ENCODE measurements around the gene CLCN1. TPM values are rescaled to one million over a fixed set of nuclear protein-coding genes. Genes with fewer than 3 reads are reported as not detected.
"Not testable (repeated sequence)": the region's sequence is repeated elsewhere in the genome, so short reads cannot be mapped to it uniquely, and the experiment has no call there.

Gene CLCN1
- total RNA-seq, 1 donor from 2014 or later, result 4.7 TPM

GRCh38 chr7:143284591-143285469, 31.1 kb upstream of the CLCN1 start, which contains the start of gene TMEM139:
TMEM139 (plus strand) TSS chr7:143284958; CDS start chr7:143285958, 1,000 bp downstream.
- peak within 1 kb of the TSS in 1 of 3 donors; percentile 46 for H3K4me3 ChIP-seq (ENCODE audit: low read length in 3 of 3)
- H3K9ac ChIP-seq (ENCODE audit: low read depth in 1 of 3, low read length in 3 of 3), result no peak within 1 kb of the TSS

DNA sequence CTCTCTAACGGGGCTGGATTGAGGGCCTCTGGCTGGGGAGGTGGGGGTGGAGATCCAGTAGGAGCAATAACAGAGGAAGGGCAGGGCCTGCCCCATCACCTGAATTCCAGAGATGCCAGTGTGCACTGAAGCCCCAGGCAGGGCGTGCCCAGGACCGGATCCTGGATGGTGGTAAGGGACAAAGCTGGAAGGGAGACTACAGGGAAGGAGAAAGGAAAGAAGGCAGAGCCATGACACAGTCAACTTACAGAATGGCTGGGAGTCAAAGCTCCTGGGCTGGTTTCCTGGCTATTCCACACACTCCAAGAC, 30.5 kb upstream of the CLCN1 start:
- H3K4me1 ChIP-seq (ENCODE audit: control insufficient read depth in 3 of 3, insufficient read depth in 3 of 3, low read length in 3 of 3), result peaks cover 15 to 47% (median 22%) of the 10 kb centered on the region in 3 donors

More at GRCh38 chr7:143284591-143285469, 31.1 kb upstream of the CLCN1 start, which contains the start of gene TMEM139:
- no peaks in the 10 kb centered on the region for H3K36me3 ChIP-seq (ENCODE audit: control insufficient read depth in 3 of 3, insufficient read depth in 3 of 3, low read length in 3 of 3)
- H3K27me3 ChIP-seq (ENCODE audit: control insufficient read depth in 3 of 3, insufficient read depth in 3 of 3, low read length in 3 of 3), result no peaks in the 10 kb centered on the region
- peaks cover 18 to 42% (median 18%) of the 10 kb centered on the region in 3 donors for H3K4me1 ChIP-seq (ENCODE audit: control insufficient read depth in 3 of 3, insufficient read depth in 3 of 3, low read length in 3 of 3)
- H3K27ac ChIP-seq (ENCODE audit: low read depth, low read length), result peak within 1 kb of the TSS; percentile 28
- no peaks in the 10 kb centered on the region for H3K9me3 ChIP-seq (ENCODE audit: control insufficient read depth in 3 of 3, low read length in 3 of 3)

GRCh38 chr7:143285806-143286521, 29.9 kb upstream of the CLCN1 start:
- Histone ChIP-seq H3K9me3 (ENCODE audit: control insufficient read depth in 3 of 3, low read length in 3 of 3) (no peaks in the 10 kb centered on the region), H3K27ac (ENCODE audit: low read depth, low read length) (no peak overlapping the region), H3K9ac (ENCODE audit: low read depth in 1 of 3, low read length in 3 of 3) (no peak overlapping the region), H3K36me3 (ENCODE audit: control insufficient read depth in 3 of 3, insufficient read depth in 3 of 3, low read length in 3 of 3) (peaks cover 0 to 5% (median 0%) of the 10 kb centered on the region in 3 donors), H3K27me3 (ENCODE audit: control insufficient read depth in 3 of 3, insufficient read depth in 3 of 3, low read length in 3 of 3) (no peaks in the 10 kb centered on the region), H3K4me1 (ENCODE audit: control insufficient read depth in 3 of 3, insufficient read depth in 3 of 3, low read length in 3 of 3) (peaks cover 15 to 50% (median 25%) of the 10 kb centered on the region in 3 donors), H3K4me3 (ENCODE audit: low read length in 3 of 3) (no peak overlapping the region)

More for the DNA sequence above, 30.5 kb upstream of the CLCN1 start:
- Histone ChIP-seq H3K27me3 (ENCODE audit: control insufficient read depth in 3 of 3, insufficient read depth in 3 of 3, low read length in 3 of 3) (no peaks in the 10 kb centered on the region), H3K36me3 (ENCODE audit: control insufficient read depth in 3 of 3, insufficient read depth in 3 of 3, low read length in 3 of 3) (peaks cover 0 to 2% (median 0%) of the 10 kb centered on the region in 3 donors), H3K9me3 (ENCODE audit: control insufficient read depth in 3 of 3, low read length in 3 of 3) (no peaks in the 10 kb centered on the region), H3K4me3 (ENCODE audit: low read length in 3 of 3) (no peak overlapping the region), H3K27ac (ENCODE audit: low read depth, low read length) (no peak overlapping the region), H3K9ac (ENCODE audit: low read depth in 1 of 3, low read length in 3 of 3) (no peak overlapping the region)

DNA sequence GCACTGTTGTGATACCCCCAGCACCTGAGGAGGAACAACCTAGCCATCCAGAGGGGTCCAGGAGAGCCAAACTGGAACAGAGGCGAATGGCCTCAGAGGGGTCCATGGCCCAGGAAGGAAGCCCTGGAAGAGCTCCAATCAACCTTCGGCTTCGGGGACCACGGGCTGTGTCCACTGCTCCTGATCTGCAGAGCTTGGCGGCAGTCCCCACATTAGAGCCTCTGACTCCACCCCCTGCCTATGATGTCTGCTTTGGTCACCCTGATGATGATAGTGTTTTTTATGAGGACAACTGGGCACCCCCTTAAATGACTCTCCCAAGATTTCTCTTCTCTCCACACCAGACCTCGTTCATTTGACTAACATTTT, 29.4 kb upstream of the CLCN1 start:
- no peaks in the 10 kb centered on the region for H3K9me3 ChIP-seq (ENCODE audit: control insufficient read depth in 3 of 3, low read length in 3 of 3)

GRCh38 chr7:143287339-143287934, 28.5 kb upstream of the CLCN1 start:
- peak overlapping the region; percentile 20 for H3K27ac ChIP-seq (ENCODE audit: low read depth, low read length)
- peaks cover 15 to 50% (median 25%) of the 10 kb centered on the region in 3 donors for H3K4me1 ChIP-seq (ENCODE audit: control insufficient read depth in 3 of 3, insufficient read depth in 3 of 3, low read length in 3 of 3)
- H3K9me3 ChIP-seq (ENCODE audit: control insufficient read depth in 3 of 3, low read length in 3 of 3), result no peaks in the 10 kb centered on the region
- peaks cover 4 to 9% (median 7%) of the 10 kb centered on the region in 3 donors for H3K36me3 ChIP-seq (ENCODE audit: control insufficient read depth in 3 of 3, insufficient read depth in 3 of 3, low read length in 3 of 3)
- peak overlapping the region; percentile 61 to 89 (median 75) for H3K4me3 ChIP-seq (ENCODE audit: low read length in 3 of 3)
- H3K27me3 ChIP-seq (ENCODE audit: control insufficient read depth in 3 of 3, insufficient read depth in 3 of 3, low read length in 3 of 3), result no peaks in the 10 kb centered on the region
- H3K9ac ChIP-seq (ENCODE audit: low read depth in 1 of 3, low read length in 3 of 3), result peak overlapping the region in 2 of 3 donors; percentile 5 to 69

More for the DNA sequence above, 29.4 kb upstream of the CLCN1 start:
- H3K4me3 ChIP-seq (ENCODE audit: low read length in 3 of 3), result no peak overlapping the region
- H3K9ac ChIP-seq (ENCODE audit: low read depth in 1 of 3, low read length in 3 of 3), result no peak overlapping the region
- peaks cover 15 to 50% (median 25%) of the 10 kb centered on the region in 3 donors for H3K4me1 ChIP-seq (ENCODE audit: control insufficient read depth in 3 of 3, insufficient read depth in 3 of 3, low read length in 3 of 3)
- peaks cover 0 to 5% (median 0%) of the 10 kb centered on the region in 3 donors for H3K36me3 ChIP-seq (ENCODE audit: control insufficient read depth in 3 of 3, insufficient read depth in 3 of 3, low read length in 3 of 3)
- no peak overlapping the region for H3K27ac ChIP-seq (ENCODE audit: low read depth, low read length)
- no peaks in the 10 kb centered on the region for H3K27me3 ChIP-seq (ENCODE audit: control insufficient read depth in 3 of 3, insufficient read depth in 3 of 3, low read length in 3 of 3)

GRCh38 chr7:143287935-143288826, 27.7 kb upstream of the CLCN1 start, which contains the start of gene CASP2:
CASP2 (plus strand) TSS chr7:143288351; CDS start chr7:143288456, 105 bp downstream.
- peak within 1 kb of the TSS; percentile 87 to 92 (median 90) for H3K9ac ChIP-seq (ENCODE audit: low read depth in 1 of 3, low read length in 3 of 3)
- peak within 1 kb of the TSS; percentile 83 for H3K27ac ChIP-seq (ENCODE audit: low read depth, low read length)
- H3K4me1 ChIP-seq (ENCODE audit: control insufficient read depth in 3 of 3, insufficient read depth in 3 of 3, low read length in 3 of 3), result peaks cover 15 to 50% (median 25%) of the 10 kb centered on the region in 3 donors
- H3K4me3 ChIP-seq (ENCODE audit: low read length in 3 of 3), result peak within 1 kb of the TSS; percentile 89 to 92 (median 91)
- H3K27me3 ChIP-seq (ENCODE audit: control insufficient read depth in 3 of 3, insufficient read depth in 3 of 3, low read length in 3 of 3), result no peaks in the 10 kb centered on the region
- H3K9me3 ChIP-seq (ENCODE audit: control insufficient read depth in 3 of 3, low read length in 3 of 3), result no peaks in the 10 kb centered on the region
- H3K36me3 ChIP-seq (ENCODE audit: control insufficient read depth in 3 of 3, insufficient read depth in 3 of 3, low read length in 3 of 3), result peaks cover 9 to 16% (median 12%) of the 10 kb centered on the region in 3 donors

GRCh38 chr7:143288836-143289235, 27.1 kb upstream of the CLCN1 start:
- H3K9ac ChIP-seq (ENCODE audit: low read depth in 1 of 3, low read length in 3 of 3), result peak overlapping the region; percentile 87 to 92 (median 90)
- H3K4me1 ChIP-seq (ENCODE audit: control insufficient read depth in 3 of 3, insufficient read depth in 3 of 3, low read length in 3 of 3), result peaks cover 15 to 45% (median 21%) of the 10 kb centered on the region in 3 donors
- no peaks in the 10 kb centered on the region for H3K27me3 ChIP-seq (ENCODE audit: control insufficient read depth in 3 of 3, insufficient read depth in 3 of 3, low read length in 3 of 3)
- H3K36me3 ChIP-seq (ENCODE audit: control insufficient read depth in 3 of 3, insufficient read depth in 3 of 3, low read length in 3 of 3), result peaks cover 15 to 23% (median 18%) of the 10 kb centered on the region in 3 donors
- H3K4me3 ChIP-seq (ENCODE audit: low read length in 3 of 3), result peak overlapping the region; percentile 89 to 92 (median 91)
- H3K27ac ChIP-seq (ENCODE audit: low read depth, low read length), result peak overlapping the region; percentile 83
- no peaks in the 10 kb centered on the region for H3K9me3 ChIP-seq (ENCODE audit: control insufficient read depth in 3 of 3, low read length in 3 of 3)

DNA sequence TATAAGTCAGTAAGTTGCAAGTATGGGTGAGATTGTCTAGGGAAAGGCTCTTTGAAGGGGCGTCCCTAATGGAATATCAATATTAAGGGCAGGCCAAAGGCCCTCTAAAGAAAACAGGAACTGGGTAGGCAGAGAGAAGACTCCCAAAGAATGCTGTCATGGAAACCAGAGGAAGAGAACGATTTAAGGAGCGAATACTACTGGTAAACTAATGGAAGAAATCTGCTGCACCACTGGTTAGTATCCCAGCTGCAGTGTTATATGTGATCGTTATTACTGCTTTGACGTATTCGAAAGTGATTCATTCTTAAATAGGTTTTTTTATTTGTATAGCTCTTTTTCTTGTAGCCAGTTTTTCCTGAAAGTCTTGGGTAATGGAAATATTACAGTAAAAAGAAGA, 26.5 kb upstream of the CLCN1 start:
- Histone ChIP-seq H3K27me3 (ENCODE audit: control insufficient read depth in 3 of 3, insufficient read depth in 3 of 3, low read length in 3 of 3) (no peaks in the 10 kb centered on the region), H3K4me3 (ENCODE audit: low read length in 3 of 3) (peak overlapping the region; percentile 89 to 92 (median 91)), H3K9ac (ENCODE audit: low read depth in 1 of 3, low read length in 3 of 3) (peak overlapping the region in 2 of 3 donors; percentile 87 to 92), H3K4me1 (ENCODE audit: control insufficient read depth in 3 of 3, insufficient read depth in 3 of 3, low read length in 3 of 3) (peaks cover 15 to 39% (median 17%) of the 10 kb centered on the region in 3 donors), H3K9me3 (ENCODE audit: control insufficient read depth in 3 of 3, low read length in 3 of 3) (no peaks in the 10 kb centered on the region), H3K36me3 (ENCODE audit: control insufficient read depth in 3 of 3, insufficient read depth in 3 of 3, low read length in 3 of 3) (peaks cover 20 to 28% (median 24%) of the 10 kb centered on the region in 3 donors), H3K27ac (ENCODE audit: low read depth, low read length) (no peak overlapping the region)

DNA sequence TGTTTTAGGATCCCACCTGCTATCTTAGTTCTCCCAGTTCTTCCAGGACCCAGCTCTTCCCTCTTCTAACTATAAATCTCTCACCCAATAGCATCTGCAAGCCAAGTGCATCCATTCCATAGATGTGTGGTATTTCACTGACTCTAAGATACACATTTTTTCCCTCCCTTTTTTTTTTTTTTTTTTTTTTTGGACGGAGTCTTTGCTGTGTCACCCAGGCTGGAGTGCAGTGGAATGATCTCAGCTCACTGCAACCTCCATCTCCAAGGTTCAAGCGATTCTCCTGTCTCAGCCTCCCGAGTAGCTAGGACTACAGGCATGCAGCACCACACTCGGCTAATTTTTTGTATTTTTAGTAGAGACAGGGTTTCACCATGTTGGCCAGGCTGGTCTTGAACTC, 26.0 kb upstream of the CLCN1 start:
- H3K4me1 ChIP-seq (ENCODE audit: control insufficient read depth in 3 of 3, insufficient read depth in 3 of 3, low read length in 3 of 3), result peaks cover 15 to 34% (median 17%) of the 10 kb centered on the region in 3 donors
- peaks cover 22 to 33% (median 29%) of the 10 kb centered on the region in 3 donors for H3K36me3 ChIP-seq (ENCODE audit: control insufficient read depth in 3 of 3, insufficient read depth in 3 of 3, low read length in 3 of 3)
- H3K27me3 ChIP-seq (ENCODE audit: control insufficient read depth in 3 of 3, insufficient read depth in 3 of 3, low read length in 3 of 3); H3K27ac ChIP-seq (ENCODE audit: low read depth, low read length); H3K9ac ChIP-seq (ENCODE audit: low read depth in 1 of 3, low read length in 3 of 3); H3K9me3 ChIP-seq (ENCODE audit: control insufficient read depth in 3 of 3, low read length in 3 of 3): not testable (repeated sequence)
- peak overlapping the region in 1 of 3 donors; percentile 92 for H3K4me3 ChIP-seq (ENCODE audit: low read length in 3 of 3)

Measured in skeletal muscle tissue (tissue), 4 donors.